Neural cell (in vitro differentiated cells): ENCODE results near the gene EEF1AKMT4. TPM values are rescaled to one million over a fixed set of nuclear protein-coding genes. Genes with fewer than 3 reads are reported as not detected.

ENCODE experiments used
- H2AFZ ChIP-seq: fragments of 200-600, 300-800 bp; sonication (generic), shearing (Covaris generic); 2 replicates; pipeline ENCODE4 v1.6.0; 2014; ENCODE audit warnings: low read depth, mild to moderate bottlenecking, antibody characterized with exemption, low read length, moderate library complexity
- H3F3A ChIP-seq: fragments of 200-600 bp; shearing (Covaris generic); 2 replicates; pipeline ENCODE4 v1.6.1; 2016; ENCODE audit warnings: mild to moderate bottlenecking, moderate library complexity, mixed read lengths, antibody characterized with exemption, low read length; ENCODE audit not compliant: insufficient read depth, poor library complexity, severe bottlenecking
- H3K27ac ChIP-seq: fragments of 200-600, 300-800 bp; sonication (generic), shearing (Covaris generic); 2 replicates; pipeline ENCODE4 v1.5.1; 2014; ENCODE audit warnings: mild to moderate bottlenecking, low read length, moderate library complexity
- H3K27me3 ChIP-seq: fragments of 300-800, 200-600 bp; sonication (generic), shearing (Covaris generic); 2 replicates; pipeline ENCODE4 v1.6.0; 2014; ENCODE audit warnings: mild to moderate bottlenecking, low read depth, low read length, moderate library complexity; ENCODE audit not compliant: insufficient read depth
- H3K36me3 ChIP-seq: fragments of 300-800, 200-600 bp; sonication (generic), shearing (Covaris generic); 2 replicates; pipeline ENCODE4 v1.5.1; 2014; ENCODE audit warnings: mild to moderate bottlenecking, antibody characterized with exemption, low read length, moderate library complexity; ENCODE audit not compliant: insufficient read depth
- H3K4me2 ChIP-seq: fragments of 300-800, 200-600 bp; sonication (generic), shearing (Covaris generic); 2 replicates; pipeline ENCODE4 v1.6.0; 2014; ENCODE audit warnings: mild to moderate bottlenecking, low read length
- H3K4me3 ChIP-seq: fragments of 300-800, 200-600 bp; sonication (generic), shearing (Covaris generic); 2 replicates; pipeline ENCODE4 v1.5.1; 2014; ENCODE audit warnings: mild to moderate bottlenecking, low read length, moderate library complexity
- H3K79me2 ChIP-seq: fragments of 200-600 bp; shearing (Covaris generic); replicated peaks from 2 replicates; pipeline ENCODE4 v1.6.0; 2014; ENCODE audit warnings: mild to moderate bottlenecking, low read length, moderate library complexity; ENCODE audit not compliant: insufficient read depth
- H3K9ac ChIP-seq: fragments of 300-800, 200-600 bp; sonication (generic), shearing (Covaris generic); 2 replicates; pipeline ENCODE4 v1.6.1; 2016; ENCODE audit warnings: mild to moderate bottlenecking, low read length, mixed read lengths
- H3K9me2 ChIP-seq: fragments of 200-600 bp; shearing (Covaris generic); 2 replicates; pipeline ENCODE4 v1.6.1; 2016; ENCODE audit warnings: mild to moderate bottlenecking, low read length, mixed read lengths; ENCODE audit not compliant: insufficient read depth
- H3K9me3 ChIP-seq: fragments of 200-600, 300-800 bp; sonication (generic), shearing (Covaris generic); 2 replicates; pipeline ENCODE4 v1.6.1; 2016; ENCODE audit warnings: mild to moderate bottlenecking, mixed run types, low read length, moderate library complexity, mixed read lengths
- H4K20me1 ChIP-seq: fragments of 200-600 bp; shearing (Covaris generic); 2 replicates; pipeline ENCODE4 v1.6.1; 2016; ENCODE audit warnings: mild to moderate bottlenecking, mixed run types; ENCODE audit not compliant: insufficient read depth
- EP300 ChIP-seq: fragments of 450-650 bp; conservative IDR thresholded peaks from 2 replicates; pipeline ENCODE4 v1.6.1; 2014; ENCODE audit warnings: antibody characterized with exemption, mild to moderate bottlenecking, moderate library complexity; ENCODE audit not compliant: poor library complexity, severe bottlenecking
- EZH2 ChIP-seq: fragments of 200-600, 300-800 bp; shearing (Covaris generic), sonication (generic); IDR thresholded peaks from 2 replicates; pipeline ENCODE4 v1.6.1; 2014; ENCODE audit warnings: antibody characterized with exemption, low read length, borderline replicate concordance, mild to moderate bottlenecking; ENCODE audit not compliant: insufficient read depth, poor library complexity, severe bottlenecking
- MXI1 ChIP-seq: fragments of 450-650 bp; conservative IDR thresholded peaks from 2 replicates; pipeline ENCODE4 v1.6.1; 2014; ENCODE audit warnings: antibody characterized with exemption, mild to moderate bottlenecking; ENCODE audit not compliant: poor library complexity, severe bottlenecking
- POLR2AphosphoS5 ChIP-seq: IDR thresholded peaks from 2 replicates; pipeline ENCODE4 v1.6.1; 2012
- RAD21 ChIP-seq: fragments of 450-650 bp; conservative IDR thresholded peaks from 2 replicates; pipeline ENCODE4 v1.6.1; 2014; ENCODE audit warnings: antibody characterized with exemption, mild to moderate bottlenecking, moderate library complexity
- SMC3 ChIP-seq: fragments of 450-650 bp; conservative IDR thresholded peaks from 2 replicates; pipeline ENCODE4 v1.6.1; 2014; ENCODE audit warnings: antibody characterized with exemption, mild to moderate bottlenecking, moderate library complexity; ENCODE audit not compliant: poor library complexity
- TAF1 ChIP-seq: IDR thresholded peaks from 2 replicates; pipeline ENCODE4 v1.6.1; 2012; ENCODE audit warnings: low read depth
- polyA plus RNA-seq: library from polyadenylated mRNA; depleted of rRNA; stranded (reverse); fragments of >200 nt; gene quantifications from 2 replicates; pipeline ENCODE4 v1.2.3, GENCODE V29; 2014
- TF ChIP-seq, protein P1 (sequence below): IDR thresholded peaks from 2 replicates; pipeline ENCODE4 v1.6.1; 2012; ENCODE audit warnings: borderline replicate concordance
- TF ChIP-seq, protein P2 (sequence below): fragments of 450-650 bp; IDR thresholded peaks from 2 replicates; pipeline ENCODE4 v1.5.1; 2014; ENCODE audit warnings: antibody characterized with exemption, mild to moderate bottlenecking, moderate library complexity; ENCODE audit not compliant: poor library complexity, severe bottlenecking

Gene EEF1AKMT4
- polyA plus RNA-seq, 1 donor from 2014 or later = 1.6 TPM

DNA sequence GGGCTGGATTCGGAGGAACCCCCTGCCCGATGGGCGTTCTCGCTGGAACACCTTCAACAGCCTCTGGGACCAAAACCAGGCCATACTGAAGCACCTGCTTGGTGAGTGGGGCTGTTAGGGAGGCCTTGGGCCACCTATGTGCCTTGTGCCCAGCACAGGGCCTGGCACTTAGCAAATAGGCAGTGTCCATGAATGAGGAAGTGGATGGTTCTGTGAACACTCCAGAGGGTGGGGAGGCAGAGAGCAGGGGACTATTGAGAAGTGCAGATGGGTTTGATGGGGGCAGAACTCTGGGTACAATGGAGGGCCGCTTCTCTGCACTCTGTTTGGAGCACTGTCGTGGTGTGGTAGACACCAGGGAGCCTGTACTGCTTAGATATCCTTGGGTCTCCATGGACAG lies 27.9 kb downstream of the EEF1AKMT4 start:
- no peaks in the 10 kb centered on the region for H4K20me1 ChIP-seq
- no peak overlapping the region for H3K9ac ChIP-seq
- no peaks in the 10 kb centered on the region for H3K36me3 ChIP-seq
- H3K79me2 ChIP-seq = no peaks in the 10 kb centered on the region
- no peak overlapping the region for H3K27ac ChIP-seq
- no peak overlapping the region for H3K4me2 ChIP-seq
- H3K4me3 ChIP-seq = no peak overlapping the region
- H2AFZ ChIP-seq = no peak overlapping the region
- no peaks in the 10 kb centered on the region for H3K9me3 ChIP-seq
- no peaks in the 10 kb centered on the region for H3F3A ChIP-seq
- TF ChIP-seq, protein P1, sequence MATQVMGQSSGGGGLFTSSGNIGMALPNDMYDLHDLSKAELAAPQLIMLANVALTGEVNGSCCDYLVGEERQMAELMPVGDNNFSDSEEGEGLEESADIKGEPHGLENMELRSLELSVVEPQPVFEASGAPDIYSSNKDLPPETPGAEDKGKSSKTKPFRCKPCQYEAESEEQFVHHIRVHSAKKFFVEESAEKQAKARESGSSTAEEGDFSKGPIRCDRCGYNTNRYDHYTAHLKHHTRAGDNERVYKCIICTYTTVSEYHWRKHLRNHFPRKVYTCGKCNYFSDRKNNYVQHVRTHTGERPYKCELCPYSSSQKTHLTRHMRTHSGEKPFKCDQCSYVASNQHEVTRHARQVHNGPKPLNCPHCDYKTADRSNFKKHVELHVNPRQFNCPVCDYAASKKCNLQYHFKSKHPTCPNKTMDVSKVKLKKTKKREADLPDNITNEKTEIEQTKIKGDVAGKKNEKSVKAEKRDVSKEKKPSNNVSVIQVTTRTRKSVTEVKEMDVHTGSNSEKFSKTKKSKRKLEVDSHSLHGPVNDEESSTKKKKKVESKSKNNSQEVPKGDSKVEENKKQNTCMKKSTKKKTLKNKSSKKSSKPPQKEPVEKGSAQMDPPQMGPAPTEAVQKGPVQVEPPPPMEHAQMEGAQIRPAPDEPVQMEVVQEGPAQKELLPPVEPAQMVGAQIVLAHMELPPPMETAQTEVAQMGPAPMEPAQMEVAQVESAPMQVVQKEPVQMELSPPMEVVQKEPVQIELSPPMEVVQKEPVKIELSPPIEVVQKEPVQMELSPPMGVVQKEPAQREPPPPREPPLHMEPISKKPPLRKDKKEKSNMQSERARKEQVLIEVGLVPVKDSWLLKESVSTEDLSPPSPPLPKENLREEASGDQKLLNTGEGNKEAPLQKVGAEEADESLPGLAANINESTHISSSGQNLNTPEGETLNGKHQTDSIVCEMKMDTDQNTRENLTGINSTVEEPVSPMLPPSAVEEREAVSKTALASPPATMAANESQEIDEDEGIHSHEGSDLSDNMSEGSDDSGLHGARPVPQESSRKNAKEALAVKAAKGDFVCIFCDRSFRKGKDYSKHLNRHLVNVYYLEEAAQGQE = no peak
- TF ChIP-seq RAD21 = no peak
- TF ChIP-seq, protein P2, sequence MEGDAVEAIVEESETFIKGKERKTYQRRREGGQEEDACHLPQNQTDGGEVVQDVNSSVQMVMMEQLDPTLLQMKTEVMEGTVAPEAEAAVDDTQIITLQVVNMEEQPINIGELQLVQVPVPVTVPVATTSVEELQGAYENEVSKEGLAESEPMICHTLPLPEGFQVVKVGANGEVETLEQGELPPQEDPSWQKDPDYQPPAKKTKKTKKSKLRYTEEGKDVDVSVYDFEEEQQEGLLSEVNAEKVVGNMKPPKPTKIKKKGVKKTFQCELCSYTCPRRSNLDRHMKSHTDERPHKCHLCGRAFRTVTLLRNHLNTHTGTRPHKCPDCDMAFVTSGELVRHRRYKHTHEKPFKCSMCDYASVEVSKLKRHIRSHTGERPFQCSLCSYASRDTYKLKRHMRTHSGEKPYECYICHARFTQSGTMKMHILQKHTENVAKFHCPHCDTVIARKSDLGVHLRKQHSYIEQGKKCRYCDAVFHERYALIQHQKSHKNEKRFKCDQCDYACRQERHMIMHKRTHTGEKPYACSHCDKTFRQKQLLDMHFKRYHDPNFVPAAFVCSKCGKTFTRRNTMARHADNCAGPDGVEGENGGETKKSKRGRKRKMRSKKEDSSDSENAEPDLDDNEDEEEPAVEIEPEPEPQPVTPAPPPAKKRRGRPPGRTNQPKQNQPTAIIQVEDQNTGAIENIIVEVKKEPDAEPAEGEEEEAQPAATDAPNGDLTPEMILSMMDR = no peak
- no peak for TF ChIP-seq SMC3
- TF ChIP-seq EP300 = no peak
- no peak for TF ChIP-seq EZH2
- no peak for TF ChIP-seq TAF1
- no peak for TF ChIP-seq POLR2AphosphoS5
- no peak for TF ChIP-seq MXI1
- no peaks in the 10 kb centered on the region for H3K9me2 ChIP-seq
- H3K27me3 ChIP-seq = peaks cover 42% of the 10 kb centered on the region

DNA sequence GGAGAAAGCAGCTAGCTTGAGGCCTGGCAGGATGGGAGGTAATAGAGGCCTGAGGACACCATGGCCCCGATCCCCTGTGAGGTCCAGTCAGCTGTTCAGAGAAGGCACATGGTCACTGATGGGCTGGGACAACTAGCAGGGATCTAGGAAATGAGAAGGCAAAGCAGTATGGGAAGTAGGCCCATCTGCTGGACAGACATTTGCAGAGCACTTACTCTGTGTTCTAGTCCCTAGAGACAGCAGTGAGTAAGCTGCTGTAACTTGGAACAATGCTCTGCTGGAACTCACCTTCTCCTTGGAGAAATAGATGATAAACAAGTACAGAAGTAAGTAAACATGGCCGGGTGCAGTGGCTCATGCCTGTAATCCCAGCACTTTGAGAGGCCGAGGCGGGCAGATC lies 33.5 kb downstream of the EEF1AKMT4 start:
- Histone ChIP-seq H3K9me2 (no peaks in the 10 kb centered on the region), H2AFZ (no peak overlapping the region), H3K27ac (no peak overlapping the region), H3K27me3 (peaks cover 8% of the 10 kb centered on the region), H3K9me3 (no peaks in the 10 kb centered on the region), H3F3A (no peaks in the 10 kb centered on the region), H3K4me3 (no peak overlapping the region), H4K20me1 (no peaks in the 10 kb centered on the region), H3K9ac (no peak overlapping the region), H3K36me3 (no peaks in the 10 kb centered on the region), H3K4me2 (no peak overlapping the region), H3K79me2 (no peaks in the 10 kb centered on the region)
- TF ChIP-seq EZH2 (no peak), MXI1 (no peak), EP300 (no peak), RAD21 (no peak), SMC3 (no peak), TAF1 (no peak), POLR2AphosphoS5 (no peak)
- TF ChIP-seq, protein P1 = no peak
- TF ChIP-seq, protein P2 = no peak
